ENCODE data around the gene SALL2. TPM values are rescaled to one million over a fixed set of nuclear protein-coding genes. Genes with fewer than 3 reads are reported as not detected.

SALL2 gene
- total RNA-seq (2022; extraction: Qiagen RNA extraction) = 0.49 to 0.98 TPM (median 0.69 TPM) in 5 replicates

GRCh38 chr14:21525962-21526671 is at the start of gene SALL2:
Gene SALL2 (minus strand): TSS chr14:21526346. CDS start chr14:21526127, 219 bp downstream.

DNA sequence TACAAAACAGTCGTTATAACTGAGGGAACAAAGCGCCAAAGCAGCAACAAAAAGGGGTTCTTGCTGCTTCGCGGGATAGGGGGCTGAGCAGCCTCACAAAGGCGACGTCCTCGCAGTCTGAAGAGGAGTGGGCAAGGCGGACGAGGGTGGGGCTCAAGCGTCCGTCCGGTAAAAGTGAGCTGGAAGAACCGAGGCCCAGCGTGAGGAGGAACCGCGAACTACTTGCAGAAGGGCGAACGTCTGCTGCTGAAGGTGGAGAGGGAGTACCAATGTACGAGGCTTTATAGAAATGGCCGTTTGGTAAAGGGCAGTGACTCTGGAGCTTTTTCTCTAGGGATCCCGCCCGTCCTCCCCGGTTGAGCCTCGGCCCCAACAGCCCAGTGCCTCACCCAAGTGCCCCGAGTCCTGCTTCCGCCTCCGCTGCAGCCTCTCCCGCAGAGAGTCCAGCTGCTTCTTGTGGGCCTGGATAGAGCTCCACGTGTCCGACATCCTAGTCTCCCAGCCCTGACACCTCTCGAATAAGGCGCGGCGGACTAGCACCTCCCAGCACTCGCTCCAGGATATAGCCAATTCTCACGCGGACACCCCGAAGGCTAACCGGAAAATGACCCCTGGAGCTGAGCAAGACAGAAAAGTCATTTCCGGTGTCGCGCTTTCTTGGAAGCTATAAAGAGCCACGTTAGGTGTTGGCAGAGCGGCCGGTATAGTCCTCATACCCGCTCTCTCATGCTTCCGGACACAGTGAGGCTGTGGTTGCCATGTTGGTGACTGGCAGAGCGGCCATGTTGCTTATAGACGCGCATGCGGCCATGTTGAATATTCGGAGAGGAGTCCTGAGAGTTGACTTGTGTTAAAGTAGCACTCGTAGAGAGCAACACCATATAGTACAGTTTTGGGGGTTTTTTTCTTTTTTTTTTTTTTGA is 15.2 kb downstream of the SALL2 start, which contains the start of gene METTL3:
Gene METTL3, minus strand, starts transcription at position 606 of the 923 bp plus-strand sequence. Its CDS starts 117 bp downstream, at position 489.

DNA sequence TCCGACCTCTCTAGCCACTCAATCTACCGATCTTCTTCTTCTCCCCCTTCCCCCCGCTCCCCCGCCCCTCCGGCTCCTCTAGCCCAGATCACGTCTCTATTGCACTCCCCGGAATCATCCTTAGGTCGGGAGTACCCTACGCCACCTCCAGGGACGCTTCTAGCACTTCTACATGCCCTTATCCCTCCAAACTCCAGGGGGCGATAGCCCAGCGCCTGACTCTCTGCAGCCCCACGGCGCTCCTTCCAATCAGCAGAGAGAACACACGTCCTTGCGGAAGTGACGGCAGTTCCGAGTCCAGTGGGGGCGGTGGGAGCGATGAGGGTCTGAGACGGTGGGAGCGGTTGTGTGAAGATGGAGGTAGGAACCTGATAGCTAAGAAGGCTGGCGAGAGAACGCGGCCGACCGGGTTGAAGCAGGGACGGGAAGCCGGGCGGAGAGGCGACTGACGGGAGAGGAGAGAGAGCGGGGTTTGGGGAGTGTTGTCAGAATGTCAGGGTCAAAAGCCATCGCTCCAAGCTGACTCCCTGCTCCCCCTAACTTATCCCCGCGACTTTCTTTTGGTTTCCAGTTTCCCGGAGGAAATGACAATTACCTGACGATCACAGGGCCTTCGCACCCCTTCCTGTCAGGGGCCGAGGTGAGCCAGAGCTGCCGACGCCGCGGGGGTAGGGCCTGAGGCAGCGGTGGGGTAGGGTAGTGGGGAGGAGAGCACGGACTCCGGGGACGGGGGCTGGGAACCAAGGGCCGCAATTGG is 49.0 kb downstream of the SALL2 start, which contains the start of the genes RAB2B and TOX4:
Gene RAB2B, minus strand, starts transcription at position 35 of the 757 bp plus-strand sequence. CDS start 87 bp downstream, outside the sequence.
Gene TOX4, plus strand, starts transcription at position 271 of the 757 bp plus-strand sequence. Its CDS starts 84 bp downstream, at position 355.

Other genes with a start within 250 kb of the SALL2 start
- gene RPGRIP1, start 246.3 kb downstream of the SALL2 start, total RNA-seq (2022; extraction: Qiagen RNA extraction) = 0.09 to 0.25 TPM (median 0.17 TPM) in 5 replicates
- gene SUPT16H, start 142.3 kb downstream of the SALL2 start, total RNA-seq (2022; extraction: Qiagen RNA extraction) = 92.9 to 130 TPM (median 100 TPM) in 5 replicates
- 37.0 to 42.1 TPM (median 38.7 TPM) in 5 replicates for gene CHD8, start 70.2 kb downstream of the SALL2 start, total RNA-seq (2022; extraction: Qiagen RNA extraction)
- 10.7 to 17.5 TPM (median 13.0 TPM) in 5 replicates for gene RAB2B, start 49.4 kb downstream of the SALL2 start, total RNA-seq (2022; extraction: Qiagen RNA extraction)
- 63.5 to 74.1 TPM (median 69.5 TPM) in 5 replicates for gene TOX4, start 49.2 kb downstream of the SALL2 start, total RNA-seq (2022; extraction: Qiagen RNA extraction)
- gene METTL3, start 15.0 kb downstream of the SALL2 start, total RNA-seq (2022; extraction: Qiagen RNA extraction) = 45.6 to 48.8 TPM (median 47.2 TPM) in 5 replicates
- gene OR10G3, start 53.7 kb upstream of the SALL2 start, total RNA-seq (2022; extraction: Qiagen RNA extraction) = not detected in 5 replicates
- not detected in 5 replicates for gene OR10G2, start 108.6 kb upstream of the SALL2 start, total RNA-seq (2022; extraction: Qiagen RNA extraction)
- gene OR4E2, start 127.5 kb upstream of the SALL2 start, total RNA-seq (2022; extraction: Qiagen RNA extraction) = not detected in 5 replicates
- not detected in 5 replicates for gene OR4E1, start 147.5 kb upstream of the SALL2 start, total RNA-seq (2022; extraction: Qiagen RNA extraction)